Muscle of back (tissue), 11 donors: ENCODE results near the gene SAPCD1. TPM values are rescaled to one million over a fixed set of nuclear protein-coding genes. Genes with fewer than 3 reads are reported as not detected.

Experiments used
- DNase-seq, 3 donors: peaks; one replicate each; pipeline versions ENCODE4 v3.0.0 to v3.0.0-alpha.2; 2013
- polyA plus RNA-seq, 10 donors: library from polyadenylated mRNA; unstranded; fragments of 120-200 nt; gene quantifications; one replicate each; pipeline ENCODE4 v1.2.1, GENCODE V29; 2013; ENCODE audit not compliant: insufficient read length in 10 of 10

Gene SAPCD1
- polyA plus RNA-seq, 10 donors: 2.1 to 10.9 (median 3.0) TPM

GRCh38 chr6:31728767-31729514 is 33.5 kb upstream of the SAPCD1 start, which contains the start of gene DDAH2:
DDAH2 (minus strand) TSS chr6:31729299; CDS start chr6:31729161, 138 bp downstream.
- DNase-seq: peak in 1 of 3 donors; percentile 47

GRCh38 chr6:31729515-31729978 is 32.9 kb upstream of the SAPCD1 start:
- peak; percentile 90 to 97 (median 93) for DNase-seq

GRCh38 chr6:31729979-31730630 is 32.4 kb upstream of the SAPCD1 start:
- peak; percentile 91 to 97 (median 97) for DNase-seq

GRCh38 chr6:31730631-31731086 is 31.8 kb upstream of the SAPCD1 start:
- no peak for DNase-seq

- DNase-seq: no peak
Observed at GRCh38 chr6:31732029-31732428, 30.4 kb upstream of the SAPCD1 start.

- no peak for DNase-seq
Observed at GRCh38 chr6:31733734-31734133, 28.7 kb upstream of the SAPCD1 start.

GRCh38 chr6:31734247-31734820 is 28.1 kb upstream of the SAPCD1 start:
- no peak for DNase-seq

GRCh38 chr6:31734821-31735406 is 27.5 kb upstream of the SAPCD1 start:
- peak in 1 of 3 donors; percentile 76 for DNase-seq

- DNase-seq: peak; percentile 80 to 95 (median 87)
Observed at GRCh38 chr6:31736021-31736767, 26.3 kb upstream of the SAPCD1 start, which contains the start of gene CLIC1. CLIC1 (minus strand) TSS chr6:31736530; CDS start chr6:31736300, 230 bp downstream.

GRCh38 chr6:31736768-31737314 is 25.6 kb upstream of the SAPCD1 start:
- DNase-seq: no peak

- DNase-seq: peak in 1 of 3 donors; percentile 65
Observed at GRCh38 chr6:31737315-31737990, 25.0 kb upstream of the SAPCD1 start.

- peak; percentile 69 to 83 (median 74) for DNase-seq
Observed at GRCh38 chr6:31737991-31738979, 24.2 kb upstream of the SAPCD1 start.

GRCh38 chr6:31739639-31740396 is 22.6 kb upstream of the SAPCD1 start, which contains the start of gene MSH5:
MSH5 (plus strand) TSS chr6:31740005; CDS start chr6:31740467, 462 bp downstream.
- peak; percentile 98 to 99 (median 99) for DNase-seq

GRCh38 chr6:31740397-31741223 is 21.8 kb upstream of the SAPCD1 start:
- no peak for DNase-seq

- DNase-seq: no peak
Observed at GRCh38 chr6:31741815-31742214, 20.6 kb upstream of the SAPCD1 start.

GRCh38 chr6:31742894-31743293 is 19.6 kb upstream of the SAPCD1 start:
- DNase-seq: no peak

GRCh38 chr6:31744422-31744821 is 18.0 kb upstream of the SAPCD1 start:
- no peak for DNase-seq
